Tongue (tissue), 2 donors: ENCODE measurements around the gene PACC1. TPM values are rescaled to one million over a fixed set of nuclear protein-coding genes. Genes with fewer than 3 reads are reported as not detected.

ENCODE experiments used
- DNase-seq: peaks from one replicate; pipeline ENCODE4 v3.0.0-alpha.2; 2015
- total RNA-seq: library from RNA; depleted of rRNA; stranded (reverse); fragments of >200 nt; gene quantifications from one replicate; pipeline ENCODE4 v1.2.3, GENCODE V29; 2014

PACC1 gene
- total RNA-seq = 10.3 TPM

DNA sequence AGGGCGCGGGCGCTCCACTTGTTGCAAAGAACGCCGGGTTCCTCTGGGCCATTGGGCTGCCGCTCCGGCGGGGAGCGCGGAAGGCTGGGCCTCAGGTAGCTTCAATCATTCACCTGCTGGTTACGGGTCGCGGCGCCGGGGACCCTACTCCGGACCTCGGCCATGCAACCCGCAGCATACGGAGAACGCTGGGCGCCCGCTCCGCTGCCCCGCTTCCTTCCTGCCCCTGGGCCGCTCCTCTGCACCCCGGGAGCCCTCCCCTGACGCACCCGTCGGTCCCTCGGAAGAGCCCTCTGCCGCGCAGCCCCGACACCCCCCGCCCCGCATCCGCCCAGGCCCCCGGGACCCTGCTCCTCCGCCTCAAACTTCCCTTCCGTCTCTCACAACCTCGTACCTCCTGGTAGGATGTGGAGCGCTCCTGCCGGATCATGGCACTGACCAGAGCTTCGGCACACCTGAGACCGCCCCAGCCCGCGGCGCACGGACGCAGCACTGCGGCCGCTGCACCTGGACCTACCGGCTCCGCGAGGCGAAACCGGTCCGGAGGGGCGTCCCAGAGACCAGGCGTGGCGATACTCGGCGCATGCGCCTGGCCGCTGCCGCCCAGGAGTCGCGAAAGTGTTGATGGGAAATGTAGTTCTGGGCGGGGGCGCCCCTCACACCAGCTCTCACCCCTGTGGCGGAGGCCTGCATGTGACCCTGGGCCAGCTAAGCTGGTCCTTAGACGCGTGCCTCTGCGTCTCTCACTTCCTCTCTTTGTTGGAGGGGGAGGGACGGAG, at the start of gene PACC1:
Gene PACC1 (minus strand): TSS at position 559 of the 779 bp plus-strand sequence. CDS start 129 bp downstream, at position 430.
- DNase-seq = peak; percentile 95

DNA sequence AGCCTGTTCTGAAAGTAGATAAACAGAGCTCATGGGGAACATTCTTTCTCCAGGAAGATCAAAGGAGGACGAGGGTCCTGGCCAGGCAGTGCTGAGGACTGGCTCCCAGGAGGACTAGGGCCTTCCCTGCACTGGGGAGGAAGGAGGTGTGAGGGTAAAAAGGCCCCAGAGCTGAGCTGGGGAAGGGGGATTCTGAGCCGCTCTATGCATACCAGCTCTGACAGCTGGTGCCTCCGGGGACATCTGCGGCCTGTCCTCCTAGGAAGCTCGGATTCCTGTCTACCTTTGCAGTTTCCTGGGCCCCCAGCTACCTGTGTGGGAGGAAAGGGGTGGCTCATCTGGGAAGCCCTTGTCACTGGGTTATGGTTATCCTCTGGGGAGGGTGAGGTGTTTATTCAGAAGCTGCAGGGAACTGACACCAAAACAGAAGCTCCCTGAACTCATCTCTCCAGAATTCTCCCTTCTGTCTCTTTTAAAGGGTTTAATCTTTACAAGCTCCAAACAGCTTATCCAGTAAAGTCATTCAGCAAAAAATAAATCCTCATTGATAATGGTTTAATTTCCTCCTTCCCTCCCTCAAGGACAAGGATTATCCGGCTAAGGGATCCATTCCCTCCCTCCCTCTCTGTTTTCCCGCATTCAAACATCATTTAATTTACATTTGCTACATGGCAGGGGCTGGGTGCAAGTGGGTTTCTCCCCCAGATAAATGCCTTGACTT, 49.0 kb upstream of the PACC1 start:
- no peak for DNase-seq

DNA sequence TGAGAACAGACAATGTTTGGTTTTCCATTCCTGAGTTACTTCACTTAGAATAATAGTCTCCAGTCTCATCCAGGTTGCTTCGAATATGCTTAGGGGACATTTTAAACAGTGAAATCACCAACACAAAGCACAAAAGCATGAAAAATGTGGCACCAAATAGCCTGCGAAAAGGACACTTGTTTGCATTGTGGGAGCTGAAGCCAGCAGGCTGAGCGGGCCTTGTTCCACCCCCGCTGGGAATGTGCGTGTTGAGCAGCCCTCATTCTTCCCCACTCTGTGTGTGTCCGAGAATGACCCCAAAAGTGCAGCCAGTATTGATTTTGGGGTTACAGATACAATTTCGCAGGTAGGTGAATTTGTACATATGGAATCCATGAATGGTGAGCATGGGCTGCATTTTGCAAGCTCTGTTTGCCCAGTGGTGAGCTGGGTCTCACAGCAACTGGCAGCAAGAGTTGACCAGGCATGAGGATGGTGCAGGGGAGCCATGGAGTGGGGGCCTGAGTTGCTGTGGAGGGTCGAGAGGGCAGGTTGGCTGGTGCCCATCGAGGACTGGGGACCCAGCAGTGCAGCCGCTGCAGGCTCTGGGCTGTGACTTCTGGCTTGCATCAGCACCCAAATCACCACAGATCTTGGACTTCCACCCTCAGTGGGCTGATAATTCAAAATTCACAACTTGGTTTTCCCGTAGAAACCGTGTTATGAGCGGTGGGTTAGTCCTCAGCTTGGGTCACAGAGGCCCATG, 47.4 kb upstream of the PACC1 start:
- DNase-seq = no peak

DNA sequence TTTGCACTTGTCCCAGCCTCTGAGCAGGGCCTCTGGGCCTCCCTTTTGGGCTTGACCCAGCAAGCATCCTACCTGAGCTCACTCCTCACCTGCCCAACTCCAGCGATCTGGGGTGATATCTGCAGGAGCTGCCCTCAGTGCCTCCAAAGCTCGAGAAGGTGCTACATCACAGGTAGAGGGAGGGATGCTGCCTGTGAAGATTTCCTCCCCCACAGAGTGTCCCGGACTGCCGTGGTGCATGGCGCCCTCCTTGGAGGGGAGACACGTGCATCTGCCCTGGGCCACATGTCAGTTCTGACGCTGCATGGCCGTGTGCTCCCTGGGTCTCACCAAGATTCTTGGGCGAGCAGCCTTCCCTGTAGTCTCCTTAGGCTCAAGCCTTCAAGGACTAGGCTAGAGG, 45.7 kb upstream of the PACC1 start:
- no peak for DNase-seq

DNA sequence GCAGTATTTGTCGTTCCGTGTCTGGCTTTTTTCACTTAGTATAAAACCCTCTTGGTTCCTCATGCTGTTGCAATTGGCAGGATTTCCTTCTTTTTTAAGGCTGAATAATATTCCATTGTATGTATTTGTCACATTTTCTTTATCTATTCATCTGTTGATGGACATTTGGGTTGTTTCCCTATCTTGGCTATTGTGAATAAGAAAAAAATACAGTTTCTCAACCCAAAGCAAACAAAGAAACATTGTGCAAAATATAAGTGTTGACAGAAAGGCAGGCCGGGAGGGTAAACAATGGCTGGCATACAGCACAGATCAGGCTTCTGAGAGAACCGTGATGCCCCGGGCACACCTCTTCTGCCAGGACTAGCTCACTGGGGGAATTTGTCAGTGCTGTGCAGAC, 45.0 kb upstream of the PACC1 start:
- DNase-seq = no peak

DNA sequence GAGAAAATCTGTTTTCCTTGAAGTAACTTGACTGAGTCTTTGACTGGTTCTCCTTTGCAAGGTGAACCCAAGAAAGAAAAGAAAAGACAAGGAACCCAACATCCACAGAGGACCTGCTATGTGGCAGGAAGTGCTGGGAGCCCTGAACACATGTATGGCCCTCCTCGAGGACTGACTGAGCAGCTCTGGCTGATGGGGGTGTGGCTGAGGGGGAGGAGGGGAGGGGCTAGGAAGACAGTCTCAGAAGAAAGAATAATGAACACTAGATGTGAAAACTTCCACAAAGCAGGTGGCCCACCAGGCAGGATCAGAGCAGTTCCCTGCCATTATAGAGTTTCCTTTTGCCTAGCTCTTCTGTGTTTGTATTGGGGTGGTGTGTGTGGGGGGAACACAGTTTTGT, 44.1 kb upstream of the PACC1 start:
- DNase-seq = no peak

DNA sequence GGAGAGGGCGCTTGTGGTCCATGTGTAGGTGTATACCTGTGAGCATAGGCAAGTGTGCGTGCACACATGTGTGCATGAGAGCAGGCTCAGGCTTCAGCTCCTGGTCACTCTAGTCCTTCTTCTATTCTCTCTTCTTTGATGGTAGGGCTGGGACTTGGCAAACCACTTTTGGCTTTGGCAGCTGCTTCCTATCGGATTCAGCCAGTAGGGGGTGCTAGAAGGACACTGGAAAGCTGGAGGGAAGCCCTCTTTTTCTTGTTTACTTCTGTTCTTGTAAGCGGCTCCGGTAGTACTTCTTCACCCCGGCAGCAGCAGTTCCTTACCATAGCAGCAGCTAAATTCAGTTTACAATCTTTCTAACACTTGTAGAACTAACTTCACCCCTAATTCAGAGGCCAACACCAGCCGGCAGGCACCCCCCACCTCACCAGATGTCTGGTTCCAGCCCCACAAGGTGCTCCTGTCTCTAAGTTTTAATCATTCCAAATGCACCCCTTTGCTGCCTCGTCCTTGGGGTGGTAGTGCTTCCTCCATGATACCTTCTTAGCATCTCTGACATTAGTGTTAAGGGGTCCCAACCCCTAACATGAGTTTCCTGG, 43.2 kb upstream of the PACC1 start:
- DNase-seq = peak; percentile 54

DNA sequence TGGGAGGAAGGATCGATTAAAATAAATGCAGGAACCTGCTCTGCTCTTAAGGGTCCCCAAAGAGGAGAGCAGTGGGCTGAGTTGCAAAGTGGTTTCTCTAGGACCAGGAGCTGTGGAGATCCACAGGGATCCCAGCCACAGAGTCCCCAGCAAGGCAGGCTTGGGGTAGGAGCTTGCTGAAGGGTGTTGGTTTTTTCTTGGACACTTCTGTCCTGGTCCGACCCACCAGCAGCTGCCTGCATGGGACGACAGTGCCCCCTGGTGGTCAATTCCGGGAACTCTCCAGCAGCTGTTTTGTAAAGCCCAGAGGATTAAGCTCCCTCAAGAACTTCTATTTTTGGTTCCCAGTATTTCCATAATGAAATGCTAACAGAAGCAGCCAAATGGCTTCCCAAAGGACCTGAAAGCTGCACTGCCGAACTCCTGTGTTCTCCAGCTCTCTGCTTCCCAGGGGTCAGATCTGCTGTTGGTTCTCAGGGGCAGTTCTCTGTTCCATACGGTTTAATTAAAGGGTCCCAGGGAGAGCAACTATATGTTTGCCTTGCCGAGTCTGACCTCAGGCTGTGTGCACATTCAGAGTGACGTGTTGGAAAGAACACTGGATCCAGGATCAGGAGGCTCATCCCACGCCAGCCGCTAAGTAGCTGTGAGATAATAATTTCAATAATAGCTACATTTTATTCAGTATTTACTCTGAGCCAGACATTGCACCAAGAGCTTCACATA, 41.3 kb upstream of the PACC1 start:
- peak; percentile 97 for DNase-seq

DNA sequence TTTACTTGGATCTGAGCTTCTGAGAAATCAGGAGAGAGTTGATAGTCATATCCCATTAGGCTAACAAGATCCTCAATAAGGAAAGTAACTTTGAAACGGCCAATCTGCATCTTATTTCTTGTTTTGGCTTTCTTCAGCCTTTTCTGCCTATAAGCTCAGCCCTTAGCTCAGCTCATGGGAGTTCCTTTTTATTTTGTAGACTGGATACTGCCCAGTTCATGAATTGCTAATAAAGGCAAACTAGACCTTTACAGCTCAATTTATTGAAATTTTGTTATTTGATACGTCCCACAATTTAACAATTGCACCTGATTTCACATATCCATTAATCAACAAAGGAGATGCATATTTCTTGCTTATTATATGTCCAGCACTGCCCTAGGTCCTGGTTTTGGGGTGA, 40.7 kb upstream of the PACC1 start:
- no peak for DNase-seq

DNA sequence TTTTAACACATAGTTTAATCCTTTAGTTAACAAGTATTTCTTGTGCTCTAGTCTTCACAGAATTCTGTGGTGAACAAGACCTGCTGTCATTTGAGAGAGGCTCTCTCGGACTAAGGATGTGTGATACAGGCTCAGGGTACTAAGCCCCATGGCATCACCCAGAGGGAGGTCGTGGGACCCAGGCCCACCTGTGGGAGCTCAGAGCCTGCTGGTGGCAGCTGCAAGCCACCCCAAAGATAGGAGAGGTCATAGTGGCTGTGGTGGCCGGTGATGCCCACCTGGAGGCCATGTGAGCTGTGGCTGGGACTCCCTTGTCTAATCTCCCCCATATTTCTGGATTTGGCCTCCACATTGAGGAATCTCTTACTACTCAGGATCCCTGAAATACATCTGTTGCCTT, 40.1 kb upstream of the PACC1 start:
- no peak for DNase-seq

DNA sequence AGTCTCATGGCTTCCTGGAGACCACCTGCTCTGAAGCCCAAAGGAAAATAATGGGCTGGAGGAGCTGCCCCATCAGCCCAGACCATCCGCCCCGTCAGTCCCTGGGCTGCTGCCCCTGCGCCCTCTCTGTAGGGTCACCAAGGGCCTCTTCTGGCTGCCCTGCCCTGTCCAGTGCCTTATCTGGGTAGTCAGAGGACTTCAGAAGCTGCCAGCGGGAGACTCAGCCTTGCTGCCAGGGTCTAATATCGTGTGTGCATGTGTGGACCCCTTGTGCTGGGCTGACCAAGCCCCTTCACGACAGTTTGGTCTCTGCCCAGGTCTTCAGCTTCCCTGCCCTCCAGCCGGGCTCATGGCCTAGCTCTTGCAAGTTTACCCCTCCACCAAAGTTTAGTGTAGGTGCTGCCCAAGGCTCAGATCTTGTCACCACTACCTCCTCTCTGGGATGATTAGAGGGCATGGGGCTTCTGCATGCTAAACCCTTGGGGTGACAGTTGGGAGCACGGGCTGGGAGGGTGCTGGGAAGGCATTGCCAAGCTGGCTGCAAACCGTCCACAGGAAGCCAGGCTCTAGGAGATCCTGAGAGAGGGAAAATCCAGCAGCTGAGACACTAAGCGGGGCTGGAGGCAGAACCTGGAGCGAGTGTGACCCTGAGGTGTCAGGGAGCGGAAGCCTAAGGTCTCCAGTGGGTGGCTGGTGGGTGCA, 38.6 kb upstream of the PACC1 start:
- DNase-seq = no peak

DNA sequence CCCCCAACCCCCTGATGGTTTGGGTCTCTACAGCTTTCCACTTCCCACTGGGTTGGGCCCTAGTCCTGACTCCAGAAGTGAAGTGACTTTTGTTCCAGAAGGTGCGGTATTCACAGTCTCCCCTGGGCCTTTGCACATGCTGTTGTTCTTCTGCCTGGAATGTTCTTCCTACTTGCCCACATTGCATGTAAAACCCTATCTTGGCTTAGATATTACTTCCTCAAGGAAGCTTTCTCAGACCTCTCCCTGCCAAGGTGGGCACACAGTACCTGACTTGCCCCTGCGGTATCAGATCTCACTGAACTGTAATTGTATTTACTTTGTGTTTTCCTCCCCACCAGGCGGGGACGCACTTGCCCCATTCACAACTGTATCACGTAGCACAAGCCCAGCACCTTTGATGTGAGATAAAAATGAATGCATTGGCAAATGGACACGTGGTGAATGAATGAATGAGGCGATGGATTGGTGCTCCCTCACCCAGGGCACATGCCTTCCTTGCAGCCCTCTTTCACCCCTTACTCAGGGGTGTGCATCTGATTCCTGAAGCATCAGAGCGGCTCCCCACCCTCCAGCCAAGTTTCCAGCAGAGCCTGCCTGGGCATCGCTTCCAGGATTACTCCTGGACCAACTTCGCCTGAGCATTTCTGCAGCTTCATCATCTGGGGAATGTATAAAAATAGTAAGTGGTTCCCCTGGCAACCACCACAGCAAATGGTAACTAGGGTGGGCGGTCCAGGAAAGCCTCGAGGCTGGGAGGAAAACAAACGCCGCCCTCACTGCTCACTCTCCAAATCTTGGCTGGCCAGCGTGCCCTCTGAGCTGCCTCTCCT, 37.9 kb upstream of the PACC1 start:
- DNase-seq = peak; percentile 90

DNA sequence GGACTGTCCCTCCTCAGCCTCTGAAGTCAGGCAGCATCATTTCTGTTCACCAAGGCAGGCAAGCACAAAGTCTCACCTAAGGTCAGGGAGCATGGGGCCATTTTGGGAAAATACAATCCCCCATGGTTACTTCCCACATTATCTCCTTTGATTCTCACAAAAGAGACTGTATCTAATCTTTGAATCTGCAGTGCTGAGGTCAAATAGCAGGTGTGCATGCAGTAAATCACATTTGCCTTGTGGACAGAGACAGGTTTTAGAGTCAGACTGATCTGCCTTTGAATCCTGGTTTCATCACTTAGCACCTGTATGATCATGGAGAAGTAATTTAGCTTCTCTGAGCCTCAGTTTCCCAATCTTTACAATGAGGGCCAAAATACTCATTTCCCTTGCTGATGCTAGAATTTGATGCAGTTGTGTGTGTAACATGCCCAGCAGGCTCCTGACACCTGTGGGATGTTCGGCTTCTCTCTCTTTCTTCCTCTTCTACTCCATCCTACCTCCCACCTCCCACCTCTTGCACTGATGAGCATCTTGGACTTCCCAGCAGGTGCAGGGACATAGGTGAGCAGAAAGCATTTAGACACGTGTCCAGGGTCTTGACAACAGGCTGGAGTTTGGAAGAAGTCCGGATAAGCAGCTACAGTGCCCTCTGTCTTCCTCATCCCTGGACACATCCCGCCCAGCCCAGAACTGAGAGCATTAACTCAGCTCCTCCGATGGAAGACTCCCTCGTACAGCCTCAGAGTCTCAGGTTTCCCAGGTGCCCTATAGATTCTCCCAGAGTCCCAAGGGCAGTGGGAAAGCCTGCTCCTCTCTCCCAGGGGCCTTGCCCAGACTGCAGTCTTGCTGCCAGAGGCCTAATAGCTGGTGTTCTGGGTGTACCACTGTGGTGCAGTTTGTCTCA, 37.0 kb upstream of the PACC1 start:
- no peak for DNase-seq

DNA sequence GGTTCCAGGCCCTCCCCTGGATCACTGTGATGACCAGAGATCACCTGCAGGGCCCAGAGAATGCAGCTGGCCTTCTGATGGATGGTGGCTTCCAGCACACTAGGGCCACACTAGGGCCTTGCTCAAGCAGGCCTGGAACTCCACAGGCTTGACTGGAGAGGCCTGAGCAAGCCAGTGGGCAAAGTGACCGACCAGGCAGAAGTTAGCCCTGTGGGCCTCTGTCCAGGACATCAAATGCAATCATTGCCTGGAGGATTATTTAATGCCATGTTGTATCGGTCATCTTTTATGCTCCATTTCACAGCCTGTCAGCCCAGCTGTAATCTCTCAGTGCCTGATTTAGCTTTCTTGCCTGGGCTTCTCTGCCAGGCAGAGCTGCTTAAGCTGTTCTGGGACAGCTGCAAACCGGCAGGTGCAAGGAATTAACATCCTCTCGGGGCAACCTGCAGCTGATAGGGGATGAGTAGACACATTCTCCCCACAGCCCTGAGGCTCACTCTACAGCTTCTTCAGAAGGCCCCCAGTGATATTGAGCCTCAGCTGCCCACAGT, 35.7 kb upstream of the PACC1 start:
- DNase-seq = peak; percentile 96

DNA sequence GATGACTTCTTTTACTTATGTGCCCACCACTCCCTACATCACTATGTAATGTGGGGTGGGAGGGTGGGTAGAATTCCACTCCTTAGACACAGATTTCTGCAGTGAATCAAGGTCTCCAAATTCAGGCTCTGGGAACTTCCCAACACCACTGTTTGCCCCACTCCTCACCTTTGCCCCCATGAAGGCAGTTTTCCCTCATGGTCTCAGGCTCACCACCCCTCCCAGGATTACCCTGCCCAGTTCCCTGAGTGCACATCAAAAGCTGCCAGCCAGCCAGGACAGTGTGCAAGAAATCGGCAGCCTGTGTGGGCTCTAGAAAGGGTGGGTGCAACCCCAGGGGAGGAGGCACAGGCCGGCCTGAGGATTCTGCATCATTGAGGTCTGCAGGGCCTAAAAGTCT, 32.8 kb upstream of the PACC1 start:
- DNase-seq = no peak

DNA sequence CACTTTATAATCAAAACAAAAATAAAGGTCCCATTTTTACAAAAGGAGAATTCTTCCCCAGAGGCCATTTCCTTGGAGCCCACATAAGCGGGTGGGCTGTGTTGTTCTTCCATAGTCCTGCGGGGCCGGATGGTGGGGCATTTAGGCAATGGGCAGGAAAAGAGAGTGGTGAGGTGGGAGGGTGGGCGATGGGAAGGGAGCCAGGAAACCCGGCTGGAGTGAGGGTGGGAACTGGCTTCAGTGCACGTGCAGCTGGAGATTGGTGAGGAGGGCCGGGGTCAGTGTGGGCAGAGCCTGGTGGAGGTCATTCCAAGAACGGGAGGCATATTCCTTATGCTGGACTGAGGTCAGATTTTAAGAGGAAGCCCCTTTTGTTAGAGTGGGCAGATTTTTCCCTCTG, 31.6 kb upstream of the PACC1 start:
- no peak for DNase-seq

DNA sequence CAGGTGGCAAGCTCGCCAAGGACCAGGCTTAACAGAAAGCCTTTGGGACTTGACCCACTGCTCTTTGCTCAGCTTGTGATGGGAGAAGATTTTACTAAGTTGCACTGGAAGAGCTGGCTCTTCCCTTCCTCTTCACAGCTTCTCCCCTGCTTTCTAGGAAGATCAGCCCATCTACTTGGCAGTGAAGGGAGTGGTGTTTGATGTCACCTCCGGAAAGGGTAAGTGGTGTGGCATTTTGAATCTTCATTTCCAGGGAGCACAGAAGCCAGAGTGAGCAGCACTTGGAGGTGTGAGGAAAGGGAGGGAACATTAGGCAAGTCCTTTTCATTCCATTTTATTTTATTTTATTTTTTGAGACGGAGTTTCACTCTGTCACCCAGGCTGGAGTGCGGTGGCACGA, 27.7 kb upstream of the PACC1 start:
- DNase-seq = no peak

DNA sequence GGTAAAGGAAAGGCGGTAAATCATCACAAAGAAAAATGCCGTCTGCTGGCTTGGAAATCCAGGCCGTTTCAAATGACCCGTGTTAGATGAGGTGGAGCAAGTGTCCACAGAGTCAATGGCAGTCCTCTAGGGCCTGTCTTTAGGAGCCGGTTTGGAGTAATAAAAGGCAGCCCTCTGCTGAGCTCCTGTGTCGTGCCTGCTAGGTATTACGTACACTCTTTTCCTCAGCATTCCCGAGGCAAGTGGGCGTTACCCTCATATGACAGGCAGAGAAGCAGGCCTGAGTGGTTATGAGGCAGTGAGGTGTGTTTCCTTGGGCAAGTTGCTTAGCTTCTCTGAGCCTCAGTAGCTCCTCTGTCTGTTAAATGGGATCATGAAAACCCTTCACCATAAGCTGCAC, 25.7 kb upstream of the PACC1 start:
- no peak for DNase-seq

DNA sequence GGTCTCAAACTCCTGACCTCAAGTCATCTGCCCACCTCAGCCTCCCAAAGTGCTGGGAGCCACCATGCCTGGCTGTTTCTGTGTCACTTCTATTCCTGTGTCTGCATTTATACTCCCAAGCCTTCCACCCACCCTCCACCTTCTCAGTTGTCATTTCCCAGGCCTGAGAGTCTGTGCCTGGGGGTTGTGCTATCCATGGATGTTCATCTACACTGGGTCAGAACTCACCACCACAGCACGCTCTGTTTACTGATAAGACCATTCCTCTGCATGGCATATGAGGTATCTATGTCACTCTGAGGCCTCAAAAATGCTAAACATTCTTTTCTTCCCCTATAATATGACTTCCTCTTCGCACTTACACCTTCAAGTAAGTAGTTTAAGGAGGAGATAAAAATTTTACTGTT, 24.1 kb upstream of the PACC1 start:
- DNase-seq = no peak
